ENCODE measurements around the gene MYRIP.

The MYRIP gene

GRCh38 chr3:39971559-39972031, 162.2 kb downstream of the MYRIP start:
- Histone ChIP-seq H3K4me3 (no peak overlapping the region), H3K9me3 (ENCODE audit: low read depth, low read length) (no peaks in the 10 kb centered on the region), H3K36me3 (ENCODE audit: insufficient read depth, low read length) (no peaks in the 10 kb centered on the region), H3K9ac (ENCODE audit: insufficient read length) (no peak overlapping the region), H3K27ac (no peak overlapping the region)
- TF ChIP-seq FOXP2 (optimal IDR thresholded peaks at IDR 0.05; ENCODE audit: control extremely low read depth, extremely low read length, insufficient read depth) (no peak), POLR2AphosphoS5 (IDR thresholded peaks at IDR 0.05; ENCODE audit: borderline replicate concordance, low read depth, low read length) (no peak), EZH2 (IDR thresholded peaks at IDR 0.05) (no peak)
- DNase-seq (ENCODE audit: low read depth, low spot score) = no peak

- Histone ChIP-seq H3K4me3 (no peak overlapping the region), H3K9me3 (ENCODE audit: low read depth, low read length) (no peaks in the 10 kb centered on the region), H3K36me3 (ENCODE audit: insufficient read depth, low read length) (no peaks in the 10 kb centered on the region), H3K27ac (no peak overlapping the region), H3K9ac (ENCODE audit: insufficient read length) (no peak overlapping the region)
- TF ChIP-seq FOXP2 (optimal IDR thresholded peaks at IDR 0.05; ENCODE audit: control extremely low read depth, extremely low read length, insufficient read depth) = no peak
- TF ChIP-seq EZH2 (IDR thresholded peaks at IDR 0.05) = no peak
- TF ChIP-seq POLR2AphosphoS5 (IDR thresholded peaks at IDR 0.05; ENCODE audit: borderline replicate concordance, low read depth, low read length) = no peak
- DNase-seq (ENCODE audit: low read depth, low spot score) = no peak
Measured at GRCh38 chr3:39972508-39972907, 163.1 kb downstream of the MYRIP start.

GRCh38 chr3:39977058-39977794, 167.8 kb downstream of the MYRIP start:
- no peak for DNase-seq (ENCODE audit: low read depth, low spot score)
- H3K4me3 ChIP-seq = no peak overlapping the region
- no peak overlapping the region for H3K9ac ChIP-seq (ENCODE audit: insufficient read length)
- TF ChIP-seq EZH2 (IDR thresholded peaks at IDR 0.05) = no peak
- TF ChIP-seq POLR2AphosphoS5 (IDR thresholded peaks at IDR 0.05; ENCODE audit: borderline replicate concordance, low read depth, low read length) = no peak
- TF ChIP-seq FOXP2 (optimal IDR thresholded peaks at IDR 0.05; ENCODE audit: control extremely low read depth, extremely low read length, insufficient read depth) = no peak
- no peak overlapping the region for H3K27ac ChIP-seq
- no peaks in the 10 kb centered on the region for H3K36me3 ChIP-seq (ENCODE audit: insufficient read depth, low read length)
- no peaks in the 10 kb centered on the region for H3K9me3 ChIP-seq (ENCODE audit: low read depth, low read length)

- Histone ChIP-seq H3K4me3 (no peak overlapping the region), H3K36me3 (ENCODE audit: insufficient read depth, low read length) (no peaks in the 10 kb centered on the region), H3K9ac (ENCODE audit: insufficient read length) (no peak overlapping the region), H3K27ac (no peak overlapping the region), H3K9me3 (ENCODE audit: low read depth, low read length) (no peaks in the 10 kb centered on the region)
- no peak for TF ChIP-seq FOXP2 (optimal IDR thresholded peaks at IDR 0.05; ENCODE audit: control extremely low read depth, extremely low read length, insufficient read depth)
- TF ChIP-seq EZH2 (IDR thresholded peaks at IDR 0.05) = no peak
- TF ChIP-seq POLR2AphosphoS5 (IDR thresholded peaks at IDR 0.05; ENCODE audit: borderline replicate concordance, low read depth, low read length) = no peak
- no peak for DNase-seq (ENCODE audit: low read depth, low spot score)
Measured at GRCh38 chr3:39978308-39978707, 168.9 kb downstream of the MYRIP start.

- no peaks in the 10 kb centered on the region for H3K36me3 ChIP-seq (ENCODE audit: insufficient read depth, low read length)
- no peaks in the 10 kb centered on the region for H3K9me3 ChIP-seq (ENCODE audit: low read depth, low read length)
- no peak for DNase-seq (ENCODE audit: low read depth, low spot score)
- H3K27ac ChIP-seq = no peak overlapping the region
- TF ChIP-seq FOXP2 (optimal IDR thresholded peaks at IDR 0.05; ENCODE audit: control extremely low read depth, extremely low read length, insufficient read depth) (no peak), EZH2 (IDR thresholded peaks at IDR 0.05) (no peak), POLR2AphosphoS5 (IDR thresholded peaks at IDR 0.05; ENCODE audit: borderline replicate concordance, low read depth, low read length) (no peak)
- no peak overlapping the region for H3K9ac ChIP-seq (ENCODE audit: insufficient read length)
- H3K4me3 ChIP-seq = no peak overlapping the region
Measured at GRCh38 chr3:39980058-39980457, 170.6 kb downstream of the MYRIP start.

- H3K36me3 ChIP-seq (ENCODE audit: insufficient read depth, low read length) = no peaks in the 10 kb centered on the region
- H3K9me3 ChIP-seq (ENCODE audit: low read depth, low read length) = no peaks in the 10 kb centered on the region
- no peak overlapping the region for H3K4me3 ChIP-seq
- no peak for DNase-seq (ENCODE audit: low read depth, low spot score)
- H3K9ac ChIP-seq (ENCODE audit: insufficient read length) = no peak overlapping the region
- TF ChIP-seq EZH2 (IDR thresholded peaks at IDR 0.05) = no peak
- no peak overlapping the region for H3K27ac ChIP-seq
Measured at GRCh38 chr3:39980781-39981180, 171.4 kb downstream of the MYRIP start.

- Histone ChIP-seq H3K27ac (no peak overlapping the region), H3K9ac (ENCODE audit: insufficient read length) (no peak overlapping the region), H3K4me3 (no peak overlapping the region), H3K36me3 (ENCODE audit: insufficient read depth, low read length) (no peaks in the 10 kb centered on the region), H3K9me3 (ENCODE audit: low read depth, low read length) (no peaks in the 10 kb centered on the region)
- TF ChIP-seq POLR2AphosphoS5 (IDR thresholded peaks at IDR 0.05; ENCODE audit: borderline replicate concordance, low read depth, low read length) = no peak
- no peak for TF ChIP-seq FOXP2 (optimal IDR thresholded peaks at IDR 0.05; ENCODE audit: control extremely low read depth, extremely low read length, insufficient read depth)
- TF ChIP-seq EZH2 (IDR thresholded peaks at IDR 0.05) = no peak
- DNase-seq (ENCODE audit: low read depth, low spot score) = no peak
Measured at GRCh38 chr3:39981547-39982184, 172.3 kb downstream of the MYRIP start.

- no peaks in the 10 kb centered on the region for H3K36me3 ChIP-seq (ENCODE audit: insufficient read depth, low read length)
- no peak overlapping the region for H3K27ac ChIP-seq
- H3K9me3 ChIP-seq (ENCODE audit: low read depth, low read length) = no peaks in the 10 kb centered on the region
- DNase-seq (ENCODE audit: low read depth, low spot score) = no peak
- no peak overlapping the region for H3K4me3 ChIP-seq
- no peak overlapping the region for H3K9ac ChIP-seq (ENCODE audit: insufficient read length)
- TF ChIP-seq FOXP2 (optimal IDR thresholded peaks at IDR 0.05; ENCODE audit: control extremely low read depth, extremely low read length, insufficient read depth) = no peak
Measured at GRCh38 chr3:39982665-39983357, 173.4 kb downstream of the MYRIP start.
